Caki2 (cell line): ENCODE measurements around the gene CRYBG1. TPM values are rescaled to one million over a fixed set of nuclear protein-coding genes. Genes with fewer than 3 reads are reported as not detected.

Experiments
- DNase-seq: peaks from one replicate; pipeline ENCODE4 v3.0.0-alpha.2; 2015; ENCODE audit warnings: low read depth
- in situ Hi-C: cut with HindIII; loops from 2 replicates; pipeline ENCODE4 v1.10.0; 2016; ENCODE audit warnings: low sequenced_read_pairs, low pct_unique_long_range_greater_than_20kb, mixed read lengths
- total RNA-seq: library from RNA; depleted of rRNA; stranded (reverse); fragments of >200 nt; shearing (Covaris generic); gene quantifications from 2 replicates; pipeline ENCODE4 v1.2.3, GENCODE V29; 2014; ENCODE audit warnings: low replicate concordance

Gene CRYBG1
- total RNA-seq, 1 experiment from 2014 or later = 15.2 TPM

GRCh38 chr6:106411056-106411455, 50.5 kb downstream of the CRYBG1 start:
- no peak for DNase-seq
- in situ Hi-C loops = no loop called here

- in situ Hi-C loops = no loop called here
- DNase-seq = no peak
Measured at GRCh38 chr6:106411643-106412200, 51.2 kb downstream of the CRYBG1 start.

GRCh38 chr6:106413016-106413415, 52.5 kb downstream of the CRYBG1 start:
- no peak for DNase-seq
- in situ Hi-C loops = no loop called here

- no peak for DNase-seq
- in situ Hi-C loops = no loop called here
Measured at GRCh38 chr6:106413722-106414121, 53.2 kb downstream of the CRYBG1 start.

GRCh38 chr6:106415921-106416320, 55.4 kb downstream of the CRYBG1 start:
- in situ Hi-C loops = no loop called here

GRCh38 chr6:106417572-106418147, 57.1 kb downstream of the CRYBG1 start:
- DNase-seq = no peak
- in situ Hi-C loops = no loop called here

More at GRCh38 chr6:106415921-106416320, 55.4 kb downstream of the CRYBG1 start:
- DNase-seq = no peak

- in situ Hi-C loops = no loop called here
- DNase-seq = no peak
Measured at GRCh38 chr6:106419900-106420613, 59.5 kb downstream of the CRYBG1 start.

GRCh38 chr6:106421496-106421895, 61.0 kb downstream of the CRYBG1 start:
- no peak for DNase-seq
- in situ Hi-C loops = no loop called here

GRCh38 chr6:106422534-106422933, 62.0 kb downstream of the CRYBG1 start:
- in situ Hi-C loops = no loop called here

GRCh38 chr6:106425382-106425781, 64.9 kb downstream of the CRYBG1 start:
- in situ Hi-C loops = loop anchor here (25.0 kb wide), 1 partner anchor 137 kb away; no protein-coding TSS in a partner anchor

More at GRCh38 chr6:106422534-106422933, 62.0 kb downstream of the CRYBG1 start:
- no peak for DNase-seq

GRCh38 chr6:106426250-106426970, 65.9 kb downstream of the CRYBG1 start:
- in situ Hi-C loops = loop anchor here (25.0 kb wide), 1 partner anchor 136 kb away; no protein-coding TSS in a partner anchor
- DNase-seq = no peak

More at GRCh38 chr6:106425382-106425781, 64.9 kb downstream of the CRYBG1 start:
- DNase-seq = no peak

GRCh38 chr6:106430466-106430865, 69.9 kb downstream of the CRYBG1 start:
- no peak for DNase-seq
- in situ Hi-C loops = loop anchor here (25.0 kb wide), 1 partner anchor 132 kb away; no protein-coding TSS in a partner anchor

GRCh38 chr6:106431405-106431804, 70.9 kb downstream of the CRYBG1 start:
- in situ Hi-C loops = loop anchor here (25.0 kb wide), 1 partner anchor 131 kb away; no protein-coding TSS in a partner anchor
- DNase-seq = no peak

GRCh38 chr6:106431972-106432371, 71.5 kb downstream of the CRYBG1 start:
- in situ Hi-C loops = loop anchor here (25.0 kb wide), 1 partner anchor 130 kb away; no protein-coding TSS in a partner anchor

GRCh38 chr6:106434530-106434929, 74.0 kb downstream of the CRYBG1 start:
- in situ Hi-C loops = loop anchor here (25.0 kb wide), 1 partner anchor 128 kb away; no protein-coding TSS in a partner anchor
- no peak for DNase-seq

More at GRCh38 chr6:106431972-106432371, 71.5 kb downstream of the CRYBG1 start:
- DNase-seq = no peak

GRCh38 chr6:106439459-106439858, 78.9 kb downstream of the CRYBG1 start:
- peak; percentile 8 for DNase-seq
- in situ Hi-C loops = loop anchor here (25.0 kb wide), 1 partner anchor 123 kb away; no protein-coding TSS in a partner anchor

- in situ Hi-C loops = loop anchor here (25.0 kb wide), 1 partner anchor 122 kb away; no protein-coding TSS in a partner anchor
- no peak for DNase-seq
Measured at GRCh38 chr6:106440546-106440945, 80.0 kb downstream of the CRYBG1 start.

GRCh38 chr6:106442395-106442794, 81.9 kb downstream of the CRYBG1 start:
- no peak for DNase-seq
- in situ Hi-C loops = loop anchor here (25.0 kb wide), 1 partner anchor 120 kb away; no protein-coding TSS in a partner anchor
